ENCODE data around the gene KCNIP3.
"Not testable (repeated sequence)": the region's sequence is repeated elsewhere in the genome, so short reads cannot be mapped to it uniquely, and the experiment has no call there.

Gene KCNIP3

DNA sequence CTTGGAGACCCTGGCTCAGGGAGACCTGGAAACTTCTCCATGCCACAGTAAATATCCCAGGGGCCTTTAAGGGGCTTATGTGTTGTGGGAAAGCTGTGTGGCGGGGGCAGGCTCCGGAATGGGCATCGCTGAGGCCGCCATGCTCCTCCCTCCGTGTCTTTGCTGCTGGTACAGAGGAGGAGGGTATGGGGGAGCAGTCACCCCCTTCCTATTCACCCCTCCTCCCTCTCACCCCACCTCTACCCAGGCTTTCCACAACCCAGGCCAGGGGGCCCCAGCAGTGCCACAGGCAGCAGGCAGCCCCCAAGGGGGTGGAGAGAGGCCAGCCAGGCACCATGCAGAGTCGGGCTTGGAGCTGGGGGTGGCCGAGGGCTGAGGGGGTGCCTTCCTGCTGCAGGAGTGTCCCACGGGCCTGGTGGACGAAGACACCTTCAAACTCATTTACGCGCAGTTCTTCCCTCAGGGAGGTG is 77.3 kb downstream of the KCNIP3 start:
- no peak for DNase-seq

DNA sequence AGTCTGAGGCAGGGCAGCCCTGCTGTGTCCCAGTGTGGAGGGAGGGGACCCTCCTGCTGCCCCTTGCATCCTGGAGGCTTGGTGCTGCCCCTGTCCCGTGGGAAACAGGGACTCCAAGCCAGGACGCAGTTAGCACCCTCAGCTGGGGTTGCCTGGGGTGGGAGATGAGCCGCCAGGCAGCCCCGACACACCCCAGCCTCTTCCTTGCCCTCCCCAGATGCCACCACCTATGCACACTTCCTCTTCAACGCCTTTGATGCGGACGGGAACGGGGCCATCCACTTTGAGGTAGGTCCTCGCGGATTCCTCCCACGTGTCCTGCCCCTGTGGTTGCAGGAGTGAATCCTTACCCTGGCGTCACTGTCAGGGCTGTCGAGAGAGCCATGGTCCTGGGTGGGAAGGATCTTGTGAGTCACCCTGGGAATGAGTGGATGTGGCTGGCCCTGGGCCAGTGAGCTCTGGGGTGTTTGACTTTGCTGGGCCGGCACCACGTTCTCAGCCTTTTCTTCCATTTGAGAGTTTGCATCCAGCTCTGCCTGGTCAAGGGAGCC is 77.8 kb downstream of the KCNIP3 start:
- DNase-seq = no peak

GRCh38 chr2:95375532-95376150 is 78.5 kb downstream of the KCNIP3 start:
- no peak for DNase-seq

- DNase-seq = no peak
Measured at GRCh38 chr2:95376311-95377215, 79.4 kb downstream of the KCNIP3 start.

- no peak for DNase-seq
Measured at GRCh38 chr2:95377216-95378123, 80.3 kb downstream of the KCNIP3 start.

- DNase-seq = not testable (repeated sequence)
Measured at GRCh38 chr2:95378281-95378680, 81.1 kb downstream of the KCNIP3 start.

- no peak for DNase-seq
Measured at GRCh38 chr2:95379371-95379831, 82.3 kb downstream of the KCNIP3 start.

- no peak for DNase-seq
Measured at GRCh38 chr2:95380280-95380679, 83.1 kb downstream of the KCNIP3 start.

GRCh38 chr2:95380731-95381130 is 83.6 kb downstream of the KCNIP3 start:
- no peak for DNase-seq

DNA sequence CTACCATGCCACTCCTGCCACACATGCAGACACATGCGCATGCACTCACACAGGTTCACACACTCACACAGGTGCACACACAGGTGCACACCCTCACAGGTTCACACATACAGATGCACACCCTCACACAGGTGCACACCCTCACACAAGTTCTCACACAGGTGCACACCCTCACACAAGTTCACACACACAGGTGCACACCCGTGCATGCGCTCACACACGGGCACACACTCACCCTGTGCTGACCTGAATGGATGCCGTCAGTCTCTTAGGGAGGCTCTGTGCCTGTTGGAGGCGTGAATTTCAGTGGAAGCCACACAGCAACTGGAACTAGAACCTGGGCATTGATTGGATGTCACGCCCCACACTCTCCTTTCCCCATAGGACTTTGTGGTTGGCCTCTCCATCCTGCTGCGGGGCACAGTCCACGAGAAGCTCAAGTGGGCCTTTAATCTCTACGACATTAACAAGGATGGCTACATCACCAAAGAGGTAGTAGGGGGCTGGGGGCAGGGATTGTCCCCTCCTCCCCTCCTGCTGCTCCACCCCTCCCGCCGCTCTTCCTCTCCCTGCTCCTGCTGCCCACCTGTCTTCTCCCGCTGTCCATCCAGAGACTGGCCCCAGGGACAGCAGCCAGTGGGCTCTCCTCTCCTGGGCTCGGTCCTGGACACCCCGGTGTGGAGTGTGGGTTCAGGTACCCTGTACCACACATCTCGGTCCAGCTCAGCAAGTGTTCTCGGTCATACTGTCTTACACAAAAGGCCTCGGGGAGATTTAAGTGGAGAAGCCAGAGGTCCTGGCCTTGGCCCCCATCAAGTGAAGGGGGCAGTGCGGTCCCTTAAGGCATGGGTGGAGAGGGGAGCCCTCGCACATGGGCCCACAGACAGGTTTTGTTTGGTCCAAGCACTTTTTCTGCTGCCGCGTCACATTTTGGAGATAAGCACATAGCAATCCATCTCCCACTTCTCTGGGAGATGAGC is 84.4 kb downstream of the KCNIP3 start:
- no peak for DNase-seq

GRCh38 chr2:95382192-95382591 is 85.0 kb downstream of the KCNIP3 start:
- no peak for DNase-seq

DNA sequence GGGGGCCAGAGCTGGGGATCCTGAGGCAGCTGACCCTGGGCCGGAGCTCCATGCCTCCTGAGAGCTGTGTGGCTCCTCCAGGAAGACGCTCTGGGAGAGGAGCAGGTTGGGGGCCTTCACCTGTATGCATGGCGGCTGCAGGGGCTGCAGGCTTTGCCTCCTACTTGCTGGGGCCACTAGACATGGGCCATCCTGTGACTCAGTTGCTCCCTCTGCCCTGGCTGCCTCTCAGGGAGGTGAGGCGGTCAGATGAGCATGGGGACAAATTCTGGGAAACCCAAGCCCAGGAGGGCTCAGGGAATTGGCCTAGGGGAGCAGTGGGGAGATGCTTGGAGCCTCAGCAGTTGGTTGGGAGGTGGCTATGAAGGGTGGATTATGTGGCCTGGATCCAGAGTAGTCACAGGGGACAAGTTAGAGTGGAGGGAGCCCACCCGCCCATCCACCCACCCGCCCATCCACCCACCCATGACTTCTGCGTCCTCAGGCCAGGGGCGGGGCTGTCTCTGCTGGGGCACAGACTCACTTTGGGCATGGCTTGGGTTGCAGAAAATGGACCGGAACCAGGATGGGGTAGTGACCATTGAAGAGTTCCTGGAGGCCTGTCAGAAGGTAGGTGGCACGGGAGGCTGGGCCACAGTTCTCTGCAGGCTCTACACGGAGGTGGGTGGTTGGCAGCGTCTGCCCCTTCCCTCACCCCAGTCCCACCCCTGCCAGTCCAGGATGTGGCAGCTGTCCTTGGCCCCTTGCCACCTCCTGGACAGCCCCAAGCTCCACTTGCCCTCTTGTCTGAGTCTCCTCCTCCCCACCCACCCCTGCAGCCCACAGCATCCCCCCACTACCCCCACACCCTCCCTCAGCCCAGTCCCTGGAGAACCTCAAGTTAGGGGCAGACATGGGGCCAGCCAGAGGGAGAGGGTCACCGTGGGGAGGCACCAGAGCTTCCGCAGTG is 85.8 kb downstream of the KCNIP3 start:
- no peak for DNase-seq

DNA sequence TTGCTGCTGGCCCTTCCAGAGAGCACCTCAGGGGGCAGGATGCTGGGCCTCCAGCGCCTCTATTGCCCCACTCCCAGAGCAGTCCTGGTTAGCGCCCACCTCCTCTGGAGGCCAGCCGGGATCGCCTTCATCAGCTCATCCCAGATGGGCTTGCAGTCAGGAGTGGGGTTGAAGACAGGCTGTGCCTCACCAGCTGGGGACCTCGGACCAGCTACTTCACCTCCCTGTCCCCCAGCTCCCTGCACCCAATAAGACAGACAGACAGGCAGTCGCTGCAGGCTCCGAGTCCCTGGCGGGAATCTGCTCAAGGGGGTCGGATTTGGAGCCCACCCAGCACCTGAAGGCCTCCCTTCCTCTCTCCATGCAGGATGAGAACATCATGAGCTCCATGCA is 86.5 kb downstream of the KCNIP3 start:
- DNase-seq = no peak

GRCh38 chr2:95384854-95385569 is 87.9 kb downstream of the KCNIP3 start:
- DNase-seq = no peak

- DNase-seq = no peak
Measured at GRCh38 chr2:95385570-95385984, 88.4 kb downstream of the KCNIP3 start.

DNA sequence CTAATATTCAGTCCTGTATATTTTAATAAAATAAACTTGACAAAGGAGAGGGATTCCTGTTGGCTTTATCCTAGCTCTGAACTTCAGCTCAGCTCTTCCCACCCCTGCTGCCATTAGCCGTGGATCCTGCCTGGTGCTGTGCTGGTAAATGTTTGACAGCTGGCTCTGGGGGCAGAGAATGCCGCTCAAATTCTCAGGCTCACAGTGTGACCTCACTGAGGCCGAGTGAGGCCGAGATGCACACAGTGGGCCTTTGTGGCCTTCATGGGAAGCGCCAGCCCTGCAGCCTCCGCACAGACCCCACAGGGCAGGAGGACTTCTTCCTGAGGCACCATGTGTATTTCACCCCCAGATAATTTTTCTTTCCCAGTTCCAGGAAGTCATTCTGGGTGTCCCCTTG is 88.9 kb downstream of the KCNIP3 start:
- DNase-seq = no peak

DNA sequence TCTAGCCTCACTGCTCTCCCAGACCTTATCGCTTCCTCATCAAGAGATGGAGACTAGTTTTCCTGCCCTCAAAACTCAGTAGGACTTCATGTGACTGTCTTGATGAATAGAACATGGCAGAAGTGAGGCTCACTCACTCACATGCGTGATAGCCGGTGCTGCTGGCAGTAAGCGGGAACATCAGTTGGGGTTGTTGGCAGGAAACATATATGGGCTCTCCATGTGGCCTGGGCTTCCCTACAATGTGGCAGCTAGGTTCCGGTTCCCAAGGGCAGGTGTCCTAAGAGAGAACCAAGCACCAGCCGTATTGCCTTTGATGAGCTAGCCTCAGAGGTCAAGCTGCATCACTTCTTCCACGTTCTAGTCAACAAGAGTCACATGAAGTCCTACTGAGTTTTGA is 90.2 kb downstream of the KCNIP3 start:
- DNase-seq = no peak

DNA sequence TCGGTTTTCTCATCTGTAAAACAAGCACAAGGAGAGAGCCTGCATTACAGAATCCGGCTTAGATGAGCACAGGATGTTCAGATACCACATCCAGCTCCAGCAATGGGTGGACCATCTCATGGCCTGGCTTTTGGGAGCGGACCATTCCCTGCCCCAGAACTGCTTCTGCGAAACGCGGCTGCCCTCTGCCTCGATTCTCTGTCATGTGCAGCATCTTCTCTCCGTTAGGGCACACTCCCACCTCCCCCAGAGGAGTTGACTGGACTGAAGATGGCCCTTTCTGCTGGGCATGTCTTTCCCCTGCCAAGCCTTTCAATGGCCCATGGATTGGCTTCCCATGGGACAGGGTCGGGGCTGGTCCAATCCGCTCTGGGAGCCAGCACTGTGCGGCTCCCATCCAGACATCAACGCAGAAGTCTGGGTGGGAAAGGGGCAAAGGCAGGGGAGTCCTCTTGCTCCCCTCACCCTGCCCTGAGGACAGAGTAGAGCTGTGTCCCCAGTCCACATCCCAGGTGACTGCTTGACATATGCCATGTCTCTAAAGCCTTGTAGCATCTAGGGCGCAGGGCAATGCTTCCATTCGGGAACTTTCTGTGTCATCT is 91.0 kb downstream of the KCNIP3 start:
- no peak for DNase-seq

DNA sequence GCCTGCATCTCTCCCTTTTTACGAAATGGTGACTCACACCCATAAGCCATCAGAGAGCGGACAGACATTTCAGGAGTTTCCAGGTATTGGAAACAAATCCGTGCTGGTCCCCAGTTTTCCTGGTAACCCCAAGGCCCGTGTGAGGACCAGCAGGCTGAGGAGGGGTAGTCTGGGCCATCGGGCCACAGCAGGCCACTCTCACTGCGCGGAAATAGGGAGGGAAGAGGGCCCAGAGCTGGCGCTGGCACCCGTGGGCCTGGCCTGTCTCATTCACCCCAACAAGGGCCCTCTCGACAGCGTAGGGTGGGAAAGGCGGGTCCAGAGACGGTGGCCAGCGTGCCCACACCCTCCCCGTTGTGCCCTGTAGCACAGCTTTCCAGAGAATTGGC is 91.7 kb downstream of the KCNIP3 start:
- no peak for DNase-seq
